ENCODE data around the gene RPS21.
A peak's percentile ranks its signal among the peaks of the same experiment; 100 is the strongest.

Gene RPS21

DNA sequence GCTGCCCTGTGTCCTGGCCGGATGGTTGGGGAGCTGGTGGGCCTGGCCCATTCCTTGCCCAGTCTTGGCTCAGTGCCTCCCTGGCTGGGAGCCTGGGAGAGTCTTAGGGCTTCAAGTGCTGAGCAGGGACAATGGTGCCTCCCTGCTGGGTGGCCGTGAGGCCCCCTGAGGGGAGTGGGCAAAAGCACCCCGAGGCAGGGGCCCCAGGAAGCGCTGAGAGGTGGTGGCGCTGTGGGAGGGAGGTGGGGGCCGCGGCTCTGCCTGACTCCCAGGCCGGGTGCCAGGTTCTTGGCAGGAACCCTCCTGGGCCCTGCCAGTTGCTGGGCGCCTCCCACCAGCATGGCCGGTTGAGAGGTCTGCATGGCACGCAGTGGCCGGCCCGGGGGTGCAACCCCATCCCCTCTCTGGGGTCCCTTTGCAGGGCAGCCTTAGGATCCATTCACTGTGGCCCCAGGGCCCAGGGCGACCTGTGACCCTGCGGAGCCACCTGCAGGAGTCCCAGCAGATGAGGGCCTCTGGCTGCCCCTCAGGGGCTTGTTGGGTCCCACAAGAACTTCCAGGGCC, 9.2 kb upstream of the RPS21 start:
- peaks cover 5% of the 10 kb centered on the region for H3K9me3 Mint-ChIP-seq
- peaks cover 22% of the 10 kb centered on the region for H3K4me1 Mint-ChIP-seq
- H3K4me3 Mint-ChIP-seq = no peak overlapping the region
- H3K27ac Mint-ChIP-seq = no peak overlapping the region
- ATAC-seq = no peak
- H3K36me3 Mint-ChIP-seq = peaks cover 12% of the 10 kb centered on the region
- H3K27me3 Mint-ChIP-seq = peaks cover 7% of the 10 kb centered on the region

DNA sequence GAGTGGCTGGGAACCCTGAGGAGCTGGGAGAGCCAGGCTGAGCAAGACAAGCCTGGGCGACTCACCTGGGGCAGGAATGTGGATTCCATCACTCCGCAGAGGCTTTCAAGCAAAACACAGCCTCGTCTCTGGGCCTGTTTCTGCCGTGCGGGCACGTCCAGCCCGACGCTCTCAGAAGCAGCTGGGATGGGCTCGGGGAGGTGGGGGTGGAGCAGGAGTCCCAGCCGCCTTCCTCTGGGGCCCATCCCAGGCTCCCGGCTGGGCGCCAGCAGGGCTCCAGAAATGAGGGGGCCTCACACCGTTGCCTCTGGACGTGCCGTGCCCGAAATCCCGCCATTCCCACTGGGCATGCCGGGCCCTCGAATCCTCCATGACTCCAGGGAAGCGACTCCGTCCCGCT, 8.7 kb upstream of the RPS21 start:
- Mint-ChIP-seq H3K4me3 (no peak overlapping the region), H3K9me3 (peaks cover 5% of the 10 kb centered on the region), H3K36me3 (peaks cover 14% of the 10 kb centered on the region), H3K4me1 (peaks cover 21% of the 10 kb centered on the region), H3K27ac (no peak overlapping the region), H3K27me3 (peaks cover 2% of the 10 kb centered on the region)
- ATAC-seq = no peak

DNA sequence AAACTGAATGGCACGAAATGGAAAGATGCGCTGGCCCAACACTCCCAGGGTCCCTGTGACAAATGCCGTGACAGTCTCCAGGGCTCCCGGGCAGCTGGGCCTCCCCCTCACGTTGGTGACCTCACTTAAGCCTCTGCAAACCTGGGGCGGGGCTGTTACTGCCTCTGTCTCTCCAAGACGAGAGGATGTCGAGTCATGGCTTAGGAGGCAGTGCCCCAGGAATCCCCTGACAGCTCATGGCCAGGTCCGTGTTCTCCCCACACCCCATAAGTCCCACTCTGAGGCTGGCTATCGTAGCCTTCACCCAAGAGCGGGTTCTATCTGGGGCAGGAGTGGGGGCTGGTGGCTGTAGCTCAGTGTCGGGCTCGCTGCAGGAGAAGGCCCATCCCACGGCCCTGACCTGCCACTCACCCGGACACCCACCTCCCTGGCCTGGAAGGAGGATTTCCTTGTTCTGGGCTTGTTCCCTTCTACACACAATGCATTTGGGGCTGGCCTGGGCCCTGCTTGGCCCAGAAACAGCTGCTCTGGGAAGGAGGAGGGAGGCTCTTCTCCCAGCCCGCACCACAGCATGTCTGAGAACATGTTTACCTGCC, 5.6 kb upstream of the RPS21 start:
- Mint-ChIP-seq H3K27ac (peak overlapping the region; percentile 0), H3K4me3 (no peak overlapping the region), H3K27me3 (no peaks in the 10 kb centered on the region), H3K9me3 (peaks cover 5% of the 10 kb centered on the region), H3K36me3 (peaks cover 14% of the 10 kb centered on the region), H3K4me1 (peaks cover 44% of the 10 kb centered on the region)
- no peak for ATAC-seq

DNA sequence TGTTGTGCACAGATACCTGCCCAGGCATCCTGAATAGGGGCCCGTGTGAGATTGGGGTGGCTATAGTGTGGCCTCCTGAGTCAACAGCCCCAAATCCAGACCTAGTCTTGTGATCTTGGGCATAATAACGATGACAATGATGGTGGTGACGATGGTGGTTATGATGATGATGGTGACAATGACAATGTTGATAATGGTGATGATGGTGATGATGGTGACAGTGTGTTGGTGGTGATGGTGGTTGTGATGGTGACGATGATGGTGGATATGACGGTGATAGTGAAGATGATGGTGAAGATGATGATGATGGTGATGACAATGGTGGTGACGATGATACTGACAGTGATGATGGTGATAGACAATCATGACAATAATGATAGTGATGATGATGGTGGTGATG, 5.1 kb upstream of the RPS21 start:
- no peak overlapping the region for H3K4me3 Mint-ChIP-seq
- H3K4me1 Mint-ChIP-seq = peaks cover 44% of the 10 kb centered on the region
- peaks cover 5% of the 10 kb centered on the region for H3K9me3 Mint-ChIP-seq
- H3K27me3 Mint-ChIP-seq = no peaks in the 10 kb centered on the region
- H3K27ac Mint-ChIP-seq = peak overlapping the region; percentile 0
- ATAC-seq = no peak
- H3K36me3 Mint-ChIP-seq = peaks cover 14% of the 10 kb centered on the region

DNA sequence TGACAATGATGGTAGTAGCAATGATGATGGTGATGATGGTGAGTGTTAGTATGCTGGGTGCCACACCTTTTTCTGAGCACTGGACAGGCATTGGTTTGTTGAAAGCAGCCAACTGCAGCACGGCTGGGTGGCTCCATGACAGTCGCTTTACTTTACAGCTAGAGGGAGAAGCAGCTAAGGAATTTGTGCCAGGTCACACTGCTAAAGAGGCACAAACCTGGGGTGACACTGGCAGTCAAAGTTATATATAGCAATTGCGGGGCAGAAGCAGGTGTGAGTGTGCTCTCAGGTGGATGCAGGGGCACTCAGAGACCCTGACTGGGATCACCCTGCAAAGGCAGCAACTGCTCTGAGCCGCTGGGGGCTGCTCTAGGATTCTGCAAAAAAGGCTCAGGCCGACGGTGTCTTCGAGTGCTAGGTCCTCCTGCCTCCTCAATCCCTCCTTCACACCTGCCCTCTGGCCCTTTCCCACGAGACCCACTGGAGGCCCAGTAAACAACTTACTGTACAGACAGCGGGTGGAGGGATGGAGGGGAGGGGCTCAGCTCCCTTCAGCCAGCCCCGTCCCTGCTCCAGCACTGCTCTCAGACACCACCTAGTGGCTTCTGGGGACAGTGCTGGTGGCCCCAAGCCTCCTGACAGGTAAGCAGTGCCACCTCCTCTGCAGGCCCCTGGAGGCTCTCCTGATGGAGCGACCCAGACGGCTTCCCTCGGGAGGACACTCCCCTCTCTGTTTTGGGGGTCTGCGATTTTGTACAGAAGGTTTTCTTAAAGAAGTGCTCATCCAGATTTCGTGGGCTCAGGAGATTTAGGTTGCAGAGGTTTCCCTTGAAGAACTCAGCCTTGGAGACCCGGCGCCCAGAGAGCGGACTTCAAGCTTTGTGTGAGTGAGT, 4.4 kb upstream of the RPS21 start:
- Mint-ChIP-seq H3K9me3 (peaks cover 5% of the 10 kb centered on the region), H3K27ac (peak overlapping the region; percentile 0), H3K4me1 (peaks cover 48% of the 10 kb centered on the region), H3K27me3 (no peaks in the 10 kb centered on the region), H3K36me3 (peaks cover 18% of the 10 kb centered on the region), H3K4me3 (no peak overlapping the region)
- ATAC-seq = peak; percentile 85

DNA sequence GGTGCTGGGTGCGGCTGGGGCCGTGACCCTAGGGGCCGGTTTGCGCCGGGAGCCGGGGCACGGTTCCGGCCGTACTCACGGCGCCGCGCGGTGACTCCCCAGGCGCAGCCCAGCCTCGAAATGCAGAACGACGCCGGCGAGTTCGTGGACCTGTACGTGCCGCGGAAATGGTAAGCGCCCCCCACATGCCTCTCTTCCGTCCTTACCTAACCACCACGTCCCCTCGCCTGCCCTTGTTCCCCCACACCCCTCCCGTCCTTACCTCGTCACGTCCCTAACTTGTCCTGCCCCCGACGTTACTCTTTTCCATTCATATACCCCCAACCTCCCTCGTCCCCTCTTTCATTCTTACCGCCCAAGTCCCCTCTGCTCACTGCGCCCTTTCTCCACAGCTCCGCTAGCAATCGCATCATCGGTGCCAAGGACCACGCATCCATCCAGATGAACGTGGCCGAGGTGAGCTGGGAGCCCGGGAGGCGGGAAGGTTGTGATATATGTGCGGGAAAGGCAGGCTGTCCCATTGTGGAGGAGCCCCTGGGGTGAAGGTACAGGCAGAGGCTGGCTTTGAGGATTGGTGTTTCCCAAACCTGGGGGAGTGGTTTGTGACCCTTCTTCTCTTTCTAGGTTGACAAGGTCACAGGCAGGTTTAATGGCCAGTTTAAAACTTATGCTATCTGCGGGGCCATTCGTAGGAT, 463 bp downstream of the RPS21 start:
- Mint-ChIP-seq H3K4me1 (peaks cover 70% of the 10 kb centered on the region), H3K27ac (peak overlapping the region; percentile 88), H3K4me3 (peak overlapping the region; percentile 92), H3K36me3 (peaks cover 41% of the 10 kb centered on the region), H3K9me3 (no peaks in the 10 kb centered on the region), H3K27me3 (no peaks in the 10 kb centered on the region)
- ATAC-seq = no peak

GRCh38 chr20:62387933-62388635, 1.2 kb downstream of the RPS21 start:
- ATAC-seq = no peak
- peak overlapping the region; percentile 88 for H3K27ac Mint-ChIP-seq
- no peaks in the 10 kb centered on the region for H3K9me3 Mint-ChIP-seq
- peaks cover 63% of the 10 kb centered on the region for H3K4me1 Mint-ChIP-seq
- H3K36me3 Mint-ChIP-seq = peaks cover 35% of the 10 kb centered on the region
- H3K27me3 Mint-ChIP-seq = no peaks in the 10 kb centered on the region
- peak overlapping the region; percentile 92 for H3K4me3 Mint-ChIP-seq

DNA sequence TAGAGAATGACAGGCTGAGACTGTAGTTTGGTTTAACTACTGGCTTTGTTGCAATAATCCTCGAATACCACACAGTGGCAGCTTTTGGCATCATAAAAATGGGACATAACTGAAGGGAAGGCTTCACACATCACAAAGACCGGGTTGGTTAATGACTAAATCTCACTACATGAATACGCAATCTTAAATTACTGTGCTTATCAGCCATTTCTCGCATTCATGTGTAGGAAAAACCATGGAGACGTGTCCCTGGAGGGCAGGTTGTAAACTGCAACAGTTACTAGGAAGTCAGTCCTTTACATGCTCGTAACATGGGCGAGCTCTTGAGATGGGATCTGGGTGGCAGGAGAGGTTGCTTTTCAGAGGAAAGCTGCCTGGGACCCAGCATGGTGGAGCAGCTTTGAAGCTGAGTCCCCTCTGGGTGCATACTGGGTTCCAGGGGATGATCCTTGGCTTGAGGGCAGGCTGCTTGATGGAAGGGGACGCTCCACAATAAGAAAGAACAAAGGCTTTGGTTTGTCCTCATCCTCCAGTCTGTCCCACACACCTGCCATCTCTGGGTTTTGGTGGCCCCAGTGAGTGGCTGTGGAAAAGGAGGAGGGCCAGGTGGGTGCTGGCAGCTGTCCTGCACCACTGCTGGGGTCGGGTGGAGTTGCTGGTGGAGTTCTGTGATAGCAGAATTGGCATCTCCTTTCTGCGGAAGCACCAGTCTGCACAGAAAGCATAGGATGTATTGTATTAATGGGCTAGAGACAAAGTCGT, 2.1 kb downstream of the RPS21 start:
- Mint-ChIP-seq H3K36me3 (peaks cover 35% of the 10 kb centered on the region), H3K27me3 (no peaks in the 10 kb centered on the region), H3K9me3 (no peaks in the 10 kb centered on the region), H3K27ac (no peak overlapping the region), H3K4me3 (no peak overlapping the region), H3K4me1 (peaks cover 57% of the 10 kb centered on the region)
- ATAC-seq = no peak

- Mint-ChIP-seq H3K9me3 (no peaks in the 10 kb centered on the region), H3K4me1 (peaks cover 50% of the 10 kb centered on the region), H3K27ac (no peak overlapping the region), H3K4me3 (no peak overlapping the region), H3K36me3 (peaks cover 39% of the 10 kb centered on the region), H3K27me3 (no peaks in the 10 kb centered on the region)
- ATAC-seq = no peak
These were observed 2.7 kb downstream of the RPS21 start for GRCh38 chr20:62389601-62390087.

DNA sequence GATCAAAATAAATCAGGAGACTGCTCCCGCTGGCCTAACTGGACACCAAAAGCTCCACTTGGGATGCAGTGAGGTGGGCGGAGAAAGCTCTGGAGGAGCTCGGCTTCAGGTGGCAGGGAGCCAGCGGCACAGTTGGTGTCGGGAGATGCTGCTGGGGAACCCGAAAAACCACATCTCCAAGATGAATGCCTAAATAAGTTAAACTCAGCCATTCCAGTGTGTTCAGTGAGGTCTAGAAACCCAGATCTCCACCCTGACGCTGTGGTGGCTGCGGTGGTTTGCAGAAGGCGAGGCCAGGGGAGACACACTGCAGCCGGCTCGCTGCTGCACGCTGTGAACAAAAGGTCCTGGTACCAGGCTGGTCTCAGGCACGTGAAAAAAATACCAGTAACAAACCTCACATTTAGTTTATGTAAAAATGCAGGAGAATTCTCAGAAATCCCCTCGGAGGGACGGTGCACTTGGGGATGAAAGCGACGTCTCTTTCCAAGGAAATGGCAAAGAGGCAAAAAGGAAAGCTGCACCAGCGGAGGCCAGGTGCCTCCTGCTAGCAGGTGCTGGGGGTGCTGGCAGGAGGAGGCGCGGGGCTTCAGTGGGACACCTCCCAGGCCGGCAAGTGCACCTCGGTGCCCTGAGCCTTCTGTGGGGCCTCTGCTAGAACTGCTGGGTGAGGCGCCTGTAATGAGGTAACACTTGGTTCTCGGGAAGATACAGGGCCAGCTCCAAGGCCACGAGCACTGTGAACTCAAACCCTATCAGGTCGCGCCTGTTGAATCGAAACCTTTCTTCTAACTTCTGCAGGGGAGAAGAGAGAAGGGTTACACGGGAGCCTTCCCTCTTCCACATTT, 3.6 kb downstream of the RPS21 start:
- ATAC-seq = no peak
- H3K4me1 Mint-ChIP-seq = peaks cover 41% of the 10 kb centered on the region
- no peak overlapping the region for H3K4me3 Mint-ChIP-seq
- peak overlapping the region; percentile 11 for H3K27ac Mint-ChIP-seq
- H3K36me3 Mint-ChIP-seq = peaks cover 42% of the 10 kb centered on the region
- H3K9me3 Mint-ChIP-seq = no peaks in the 10 kb centered on the region
- no peaks in the 10 kb centered on the region for H3K27me3 Mint-ChIP-seq

- Mint-ChIP-seq H3K9me3 (no peaks in the 10 kb centered on the region), H3K4me3 (no peak overlapping the region), H3K27ac (no peak overlapping the region), H3K36me3 (peaks cover 42% of the 10 kb centered on the region), H3K27me3 (no peaks in the 10 kb centered on the region), H3K4me1 (peaks cover 33% of the 10 kb centered on the region)
- ATAC-seq = no peak
These were observed 4.5 kb downstream of the RPS21 start for GRCh38 chr20:62391165-62392076.

DNA sequence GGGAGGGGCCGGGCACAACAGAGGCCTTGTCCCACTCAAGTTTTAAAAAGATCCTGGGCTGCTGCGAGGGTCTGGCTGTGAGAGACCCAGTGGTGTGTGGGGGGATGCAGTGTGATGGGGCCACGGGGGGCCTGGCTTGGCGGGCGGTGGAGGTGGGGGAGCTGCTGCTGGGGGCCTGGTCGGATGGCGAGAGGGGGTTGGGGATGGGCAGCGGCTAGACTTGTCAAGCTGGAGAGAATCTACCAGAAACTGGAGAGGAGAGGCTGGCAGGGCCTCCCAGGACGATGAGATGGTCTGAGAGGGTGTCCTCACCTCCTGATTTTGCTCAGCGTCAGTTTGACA, 5.1 kb downstream of the RPS21 start:
- H3K27ac Mint-ChIP-seq = no peak overlapping the region
- H3K4me1 Mint-ChIP-seq = peaks cover 33% of the 10 kb centered on the region
- no peaks in the 10 kb centered on the region for H3K27me3 Mint-ChIP-seq
- ATAC-seq = no peak
- H3K9me3 Mint-ChIP-seq = no peaks in the 10 kb centered on the region
- peaks cover 46% of the 10 kb centered on the region for H3K36me3 Mint-ChIP-seq
- H3K4me3 Mint-ChIP-seq = no peak overlapping the region
